ENCODE data around the gene MUC5AC.

The MUC5AC gene

GRCh38 chr11:1227551-1228100 lies 69.9 kb downstream of the MUC5AC start:
- no peak for DNase-seq

GRCh38 chr11:1228101-1228821 lies 70.5 kb downstream of the MUC5AC start:
- DNase-seq = no peak

- DNase-seq = no peak
Measured at GRCh38 chr11:1228921-1229451, 71.2 kb downstream of the MUC5AC start.

GRCh38 chr11:1229471-1230120 lies 71.8 kb downstream of the MUC5AC start:
- DNase-seq = no peak

GRCh38 chr11:1230121-1230455 lies 72.3 kb downstream of the MUC5AC start:
- no peak for DNase-seq

- no peak for DNase-seq
Measured at GRCh38 chr11:1230456-1231395, 73.0 kb downstream of the MUC5AC start.

GRCh38 chr11:1231396-1232020 lies 73.8 kb downstream of the MUC5AC start:
- no peak for DNase-seq

- no peak for DNase-seq
Measured at GRCh38 chr11:1232021-1232882, 74.5 kb downstream of the MUC5AC start.

GRCh38 chr11:1232883-1233321 lies 75.1 kb downstream of the MUC5AC start:
- no peak for DNase-seq

GRCh38 chr11:1233351-1234053 lies 75.7 kb downstream of the MUC5AC start:
- DNase-seq = no peak

GRCh38 chr11:1234054-1234720 lies 76.4 kb downstream of the MUC5AC start:
- DNase-seq = no peak

GRCh38 chr11:1234771-1235305 lies 77.1 kb downstream of the MUC5AC start:
- no peak for DNase-seq

GRCh38 chr11:1235306-1235900 lies 77.7 kb downstream of the MUC5AC start:
- no peak for DNase-seq

- no peak for DNase-seq
Measured at GRCh38 chr11:1235901-1236315, 78.2 kb downstream of the MUC5AC start.

GRCh38 chr11:1236316-1237127 lies 78.8 kb downstream of the MUC5AC start:
- DNase-seq = no peak

- DNase-seq = no peak
Measured at GRCh38 chr11:1237128-1237580, 79.4 kb downstream of the MUC5AC start.

GRCh38 chr11:1237851-1238250 lies 80.1 kb downstream of the MUC5AC start:
- no peak for DNase-seq

Measured in amniotic stem cell (primary cell).